B cell (primary cell): ENCODE data around the gene ALAS2. TPM values are rescaled to one million over a fixed set of nuclear protein-coding genes. Genes with fewer than 3 reads are reported as not detected.
"Not testable (repeated sequence)": the region's sequence is repeated elsewhere in the genome, so short reads cannot be mapped to it uniquely, and the experiment has no call there.

Experiments
- ATAC-seq: fragments of 200-7000 bp; cut with Tn5 transposase; one replicate; pipeline ENCODE4 v1.10.0; 2021; ENCODE audit warnings: low read depth, mild to moderate bottlenecking, moderate number of reproducible peaks, moderate library complexity
- CTCF ChIA-PET: fragments of 350-600 bp; sonication (Branson Sonifier 250); formaldehyde crosslinking; loops from one replicate; lab custom pipeline; 2021; ENCODE audit warnings: antibody characterized with exemption, inconsistent platforms; lab: Charles Lee
- POLR2A ChIA-PET: fragments of 350-600 bp; sonication (Branson Sonifier 250); formaldehyde crosslinking; loops from one replicate; lab custom pipeline; 2021; ENCODE audit warnings: antibody characterized with exemption; lab: Charles Lee
- DNase-seq: peaks from one replicate; pipeline ENCODE4 v3.0.0; 2013
- H2AFZ ChIP-seq: 2 replicates; pipeline ENCODE4 v1.6.1; 2012; ENCODE audit warnings: mild to moderate bottlenecking, low read depth, low read length; ENCODE audit not compliant: insufficient read depth, poor library complexity, severe bottlenecking
- H3K27ac ChIP-seq, 2 donors: 1 replicate in 1 of 2; 2 replicates in 1 of 2; pipeline ENCODE4 v1.5.1; 2012 to 2013; ENCODE audit warnings: low read length in 2 of 2, mild to moderate bottlenecking in 2 of 2, moderate library complexity in 1 of 2
- H3K27me3 ChIP-seq, 4 experiments: fragments of 200-600 bp in 1 of 4; sonication (generic) in 1 of 4; replicated peaks in 1 of 4; 1 replicate in 2 of 4; 2 replicates in 2 of 4; pipeline versions ENCODE4 v1.6.1 to v1.7.0; 2013 to 2016; ENCODE audit warnings: low read length in 3 of 4, mild to moderate bottlenecking in 2 of 4, mixed read lengths in 1 of 4, moderate library complexity in 1 of 4; ENCODE audit not compliant: insufficient read depth in 4 of 4, control insufficient read depth in 3 of 4; ENCODE audit errors: control extremely low read depth in 1 of 4
- H3K36me3 ChIP-seq, 2 experiments: replicated peaks in 1 of 2; 1 replicate in 1 of 2; 2 replicates in 1 of 2; pipeline versions ENCODE4 v1.6.1 to v1.7.1; 2013; ENCODE audit warnings: low read length in 1 of 2; ENCODE audit not compliant: insufficient read depth in 2 of 2, control insufficient read depth in 1 of 2; ENCODE audit errors: control extremely low read depth in 1 of 2, extremely low read depth in 1 of 2
- H3K4me1 ChIP-seq, 2 donors: fragments of 200-600 bp in 1 of 2; sonication (generic) in 1 of 2; 1 replicate in 1 of 2; 2 replicates in 1 of 2; pipeline versions ENCODE4 v1.5.1 to v1.6.1; 2013 to 2017; ENCODE audit warnings: low read length in 2 of 2; ENCODE audit not compliant: control insufficient read depth in 2 of 2, insufficient read depth in 2 of 2
- H3K4me2 ChIP-seq: replicated peaks from 2 replicates; pipeline ENCODE3; 2012; ENCODE audit warnings: mild to moderate bottlenecking, low read depth, low read length; ENCODE audit not compliant: poor library complexity, severe bottlenecking
- H3K4me3 ChIP-seq, 5 experiments: fragments of 200-600 bp in 1 of 5; sonication (generic) in 1 of 5; 1 replicate in 3 of 5; 2 replicates in 2 of 5; pipeline versions ENCODE4 v1.5.1 to v1.7.0; 2011 to 2016; ENCODE audit warnings: low read length in 4 of 5, mild to moderate bottlenecking in 4 of 5, low read depth in 2 of 5, control low read depth in 1 of 5, moderate library complexity in 1 of 5; ENCODE audit not compliant: insufficient read depth in 1 of 5; ENCODE audit errors: control extremely low read depth in 1 of 5, extremely low read depth in 1 of 5
- H3K79me2 ChIP-seq: fragments of 200-600 bp; sonication (generic); one replicate; pipeline ENCODE4 v1.6.0; 2016; ENCODE audit warnings: low read length; ENCODE audit not compliant: control insufficient read depth, insufficient read depth
- H3K9ac ChIP-seq: fragments of 200-600 bp; sonication (generic); 2 replicates; pipeline ENCODE4 v1.6.1; 2017; ENCODE audit warnings: mild to moderate bottlenecking, low read length, moderate library complexity
- H3K9me3 ChIP-seq, 3 donors: one replicate each; pipeline versions ENCODE4 v1.6.1 to v1.7.1; 2013; ENCODE audit warnings: low read length in 2 of 3; ENCODE audit not compliant: control insufficient read depth in 2 of 3, insufficient read depth in 1 of 3; ENCODE audit errors: control extremely low read depth in 1 of 3
- H4K20me1 ChIP-seq: 2 replicates; pipeline ENCODE4 v1.6.0; 2012; ENCODE audit warnings: mild to moderate bottlenecking, low read length; ENCODE audit not compliant: insufficient read depth, control insufficient read depth, poor library complexity, severe bottlenecking
- H3K27ac Mint-ChIP-seq: one replicate; pipeline ENCODE4 v1.8.0; 2021; ENCODE audit warnings: mixed read lengths
- H3K27me3 Mint-ChIP-seq: one replicate; pipeline ENCODE4 v1.8.0; 2021; ENCODE audit warnings: mixed read lengths
- H3K4me1 Mint-ChIP-seq: one replicate; pipeline ENCODE4 v1.8.0; 2021; ENCODE audit warnings: mixed read lengths
- H3K4me3 Mint-ChIP-seq: one replicate; pipeline ENCODE4 v1.8.0; 2021; ENCODE audit warnings: mixed read lengths
- H3K9me3 Mint-ChIP-seq: one replicate; pipeline ENCODE4 v1.8.0; 2022; ENCODE audit warnings: mixed read lengths; ENCODE audit not compliant: insufficient read depth
- EZH2 ChIP-seq: IDR thresholded peaks from 2 replicates; pipeline ENCODE4 v1.6.1; 2012; ENCODE audit warnings: borderline replicate concordance, low read depth, mild to moderate bottlenecking, moderate library complexity, low read length; ENCODE audit not compliant: insufficient read depth, poor library complexity, severe bottlenecking
- WGBS: methylation state at CpG from one replicate; pipeline ENCODE4 v1.1.5; 2013; ENCODE audit warnings: missing lambda C conversion rate; ENCODE audit not compliant: insufficient coverage; 5-methylcytosine and 5-hydroxymethylcytosine counted together
- intact Hi-C: fragments of 100-400 bp; cut with micrococcal nuclease; formaldehyde crosslinking; loops from one replicate; pipeline ENCODE4 v1.10.0; 2022
- polyA plus RNA-seq: library from polyadenylated mRNA; depleted of rRNA; stranded (reverse); fragments of >200 nt; gene quantifications from 2 replicates; pipeline ENCODE4 v1.2.3, GENCODE V29; 2012
- total RNA-seq, 2 donors: library from RNA; stranded (reverse); fragments of 120-200 nt in 1 of 2; gene quantifications; 1 replicate in 1 of 2; 2 replicates in 1 of 2; pipeline versions ENCODE4 v1.2.3 to v1.2.4, GENCODE V29; 2013 to 2022
- TF ChIP-seq, protein P1 (sequence below): fragments of 200-600 bp; IDR thresholded peaks from one replicate; pipeline ENCODE4 v1.8.0; 2022; ENCODE audit warnings: antibody characterized with exemption, mild to moderate bottlenecking

Gene ALAS2
- total and polyA plus RNA-seq, 2 donors (not counting 1 experiment from before 2014, with no cell fraction given), result 0.94 TPM; not detected in 1

DNA sequence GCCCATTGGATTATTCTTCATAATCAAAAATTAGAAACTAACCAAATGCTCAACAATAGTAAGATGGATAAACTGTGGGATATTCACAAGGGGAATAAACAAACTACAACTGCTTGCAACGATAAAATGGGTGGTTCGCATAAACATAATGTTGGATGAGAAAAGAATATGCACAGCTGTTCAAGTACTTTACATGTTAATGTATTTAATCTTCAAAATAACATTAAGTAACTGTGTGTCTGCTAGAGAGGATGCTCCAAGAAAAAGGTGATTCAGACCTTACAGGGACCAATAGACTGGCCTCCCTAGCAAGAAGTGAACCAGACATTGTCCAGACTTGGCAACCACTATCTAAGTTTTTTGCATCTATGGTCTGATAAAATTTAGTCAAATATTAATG lies 39.1 kb downstream of the ALAS2 start:
- Histone ChIP-seq H3K4me2 (no peak overlapping the region), H3K9ac (no peak overlapping the region), H3K4me1 (peaks cover 0 to 7% of the 10 kb centered on the region in 2 donors), H3K4me3 (no peak overlapping the region), H2AFZ (no peak overlapping the region), H3K27ac (no peak overlapping the region), H3K9me3 (no peaks in the 10 kb centered on the region), H3K36me3 (no peaks in the 10 kb centered on the region), H3K79me2 (no peaks in the 10 kb centered on the region), H3K27me3 (no peaks in the 10 kb centered on the region), H4K20me1 (no peaks in the 10 kb centered on the region)
- TF ChIP-seq, protein P1, sequence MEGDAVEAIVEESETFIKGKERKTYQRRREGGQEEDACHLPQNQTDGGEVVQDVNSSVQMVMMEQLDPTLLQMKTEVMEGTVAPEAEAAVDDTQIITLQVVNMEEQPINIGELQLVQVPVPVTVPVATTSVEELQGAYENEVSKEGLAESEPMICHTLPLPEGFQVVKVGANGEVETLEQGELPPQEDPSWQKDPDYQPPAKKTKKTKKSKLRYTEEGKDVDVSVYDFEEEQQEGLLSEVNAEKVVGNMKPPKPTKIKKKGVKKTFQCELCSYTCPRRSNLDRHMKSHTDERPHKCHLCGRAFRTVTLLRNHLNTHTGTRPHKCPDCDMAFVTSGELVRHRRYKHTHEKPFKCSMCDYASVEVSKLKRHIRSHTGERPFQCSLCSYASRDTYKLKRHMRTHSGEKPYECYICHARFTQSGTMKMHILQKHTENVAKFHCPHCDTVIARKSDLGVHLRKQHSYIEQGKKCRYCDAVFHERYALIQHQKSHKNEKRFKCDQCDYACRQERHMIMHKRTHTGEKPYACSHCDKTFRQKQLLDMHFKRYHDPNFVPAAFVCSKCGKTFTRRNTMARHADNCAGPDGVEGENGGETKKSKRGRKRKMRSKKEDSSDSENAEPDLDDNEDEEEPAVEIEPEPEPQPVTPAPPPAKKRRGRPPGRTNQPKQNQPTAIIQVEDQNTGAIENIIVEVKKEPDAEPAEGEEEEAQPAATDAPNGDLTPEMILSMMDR, result no peak
- no peak for TF ChIP-seq EZH2
- Mint-ChIP-seq H3K27me3 (no peaks in the 10 kb centered on the region), H3K9me3 (no peaks in the 10 kb centered on the region), H3K4me1 (peaks cover 4% of the 10 kb centered on the region), H3K27ac (no peak overlapping the region), H3K4me3 (no peak overlapping the region)
- ATAC-seq, result no peak
- ChIA-PET POLR2A (no interaction called here), CTCF (no interaction called here)
- no peak for DNase-seq
- intact Hi-C loops, result no loop called here
- WGBS, result no CpG with 5 or more reads among the region's 2 CpGs

DNA sequence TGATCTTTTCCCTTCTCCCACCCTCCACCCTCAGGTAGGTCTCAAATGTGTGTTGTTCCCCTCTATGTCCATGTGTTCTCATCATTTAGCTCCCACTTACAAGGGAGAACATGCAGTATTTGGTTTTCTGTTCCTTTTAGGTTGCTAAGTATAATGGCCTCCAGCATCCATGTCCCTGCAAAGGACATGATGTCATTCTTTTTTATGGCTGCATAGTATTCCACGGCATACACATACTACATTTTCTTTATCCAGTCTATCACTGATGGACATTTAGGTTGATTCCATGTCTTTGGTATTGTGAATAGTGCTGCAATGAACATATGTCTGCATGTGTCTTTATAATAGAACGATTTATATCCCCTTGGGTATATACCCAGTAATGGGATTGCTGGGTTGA lies 47.5 kb downstream of the ALAS2 start:
- H3K27me3 Mint-ChIP-seq, H3K36me3 ChIP-seq, H3K27me3 ChIP-seq, H3K4me1 ChIP-seq, H3K79me2 ChIP-seq, DNase-seq, H3K4me3 ChIP-seq, H3K4me1 Mint-ChIP-seq, H3K9me3 ChIP-seq, POLR2A ChIA-PET, H3K9me3 Mint-ChIP-seq, H3K27ac Mint-ChIP-seq, H3K9ac ChIP-seq, ATAC-seq, H3K4me2 ChIP-seq, intact Hi-C loops, H4K20me1 ChIP-seq, H3K27ac ChIP-seq, H2AFZ ChIP-seq, H3K4me3 Mint-ChIP-seq, CTCF ChIA-PET: not testable (repeated sequence)
- WGBS, result no CpG with 5 or more reads among the region's 2 CpGs
